GM23248 (cell line): ENCODE results near the gene ACMSD. TPM values are rescaled to one million over a fixed set of nuclear protein-coding genes. Genes with fewer than 3 reads are reported as not detected.

Source experiments
- DNase-seq: peaks from one replicate; pipeline ENCODE4 v3.0.0-alpha.2; 2015
- H2AFZ ChIP-seq: fragments of 200-600 bp; sonication (generic); 2 replicates; pipeline ENCODE4 v1.6.1; 2016; ENCODE audit warnings: antibody characterized with exemption
- H3F3A ChIP-seq: fragments of 200-600 bp; sonication (generic); 2 replicates; pipeline ENCODE4 v1.6.1; 2016; ENCODE audit warnings: mild to moderate bottlenecking, antibody characterized with exemption, mixed run types; ENCODE audit not compliant: insufficient read depth
- H3K27ac ChIP-seq: fragments of 200-600 bp; sonication (generic); 2 replicates; pipeline ENCODE4 v1.5.1; 2016; ENCODE audit warnings: mild to moderate bottlenecking
- H3K27me3 ChIP-seq: fragments of 200-600 bp; sonication (generic); replicated peaks from 2 replicates; pipeline ENCODE4 v1.6.1; 2016; ENCODE audit warnings: mild to moderate bottlenecking; ENCODE audit not compliant: insufficient read depth
- H3K36me3 ChIP-seq: fragments of 200-600 bp; sonication (generic); 2 replicates; pipeline ENCODE4 v1.6.1; 2016; ENCODE audit warnings: low read depth, mild to moderate bottlenecking
- H3K4me1 ChIP-seq: fragments of 200-600 bp; sonication (generic); 2 replicates; pipeline ENCODE4 v1.6.1; 2016; ENCODE audit warnings: mild to moderate bottlenecking; ENCODE audit not compliant: insufficient read depth
- H3K4me2 ChIP-seq: fragments of 200-600 bp; sonication (generic); one replicate; pipeline ENCODE4 v1.6.1; 2016; ENCODE audit warnings: mild to moderate bottlenecking; ENCODE audit not compliant: unreplicated experiment
- H3K4me3 ChIP-seq: fragments of 200-600 bp; sonication (generic); 2 replicates; pipeline ENCODE4 v1.5.1; 2016; ENCODE audit warnings: mild to moderate bottlenecking
- H3K79me2 ChIP-seq: fragments of 200-600 bp; sonication (generic); 2 replicates; pipeline ENCODE4 v1.6.1; 2016; ENCODE audit warnings: mild to moderate bottlenecking; ENCODE audit not compliant: insufficient read depth
- H3K9ac ChIP-seq: fragments of 200-600 bp; sonication (generic); 2 replicates; pipeline ENCODE4 v1.6.1; 2016; ENCODE audit warnings: mild to moderate bottlenecking
- H3K9me2 ChIP-seq: fragments of 200-600 bp; sonication (generic); 2 replicates; pipeline ENCODE4 v1.6.1; 2016; ENCODE audit warnings: mixed run types, mild to moderate bottlenecking, moderate library complexity; ENCODE audit not compliant: insufficient read depth
- H3K9me3 ChIP-seq: fragments of 200-600 bp; sonication (generic); one replicate; pipeline ENCODE4 v1.6.1; 2017; ENCODE audit warnings: low read depth
- H4K20me1 ChIP-seq: fragments of 200-600 bp; sonication (generic); 2 replicates; pipeline ENCODE4 v1.6.0; 2016; ENCODE audit not compliant: insufficient read depth
- EZH2 ChIP-seq: fragments of 200-600 bp; sonication (generic); IDR thresholded peaks from 2 replicates; pipeline ENCODE4 v1.6.1; 2018; ENCODE audit warnings: antibody characterized with exemption, mild to moderate bottlenecking; ENCODE audit not compliant: insufficient read depth, poor library complexity, severe bottlenecking
- EZH2phosphoT487 ChIP-seq: fragments of 200-600 bp; sonication (generic); IDR thresholded peaks from 2 replicates; pipeline ENCODE4 v1.6.1; 2018; ENCODE audit warnings: antibody characterized with exemption, moderate library complexity, mild to moderate bottlenecking, low read depth; ENCODE audit not compliant: insufficient read depth
- WGBS, 2 experiments: methylation state at CpG; one replicate each; pipeline ENCODE4 v1.1.6; 2015 to 2017; ENCODE audit warnings: low lambda C conversion rate in 2 of 2, low coverage in 1 of 2; ENCODE audit errors: missing lambda C conversion rate in 2 of 2; 5-methylcytosine and 5-hydroxymethylcytosine counted together
- in situ Hi-C: fragments of 300-500 bp; cut with MboI; formaldehyde crosslinking; loops from 2 replicates; pipeline ENCODE4 v1.15.0; 2020
- polyA plus RNA-seq: library from polyadenylated mRNA; unstranded; fragments of >200 nt; fragmentation: Nextera tagmentation; extraction: Ambion mirVana; gene quantifications from 2 replicates; pipeline ENCODE4 v1.2.1, GENCODE V29; 2016
- total RNA-seq: library from RNA; depleted of rRNA; stranded (reverse); fragments of >200 nt; shearing (Covaris generic); gene quantifications from 2 replicates; pipeline ENCODE4 v1.2.3, GENCODE V29; 2014

Gene ACMSD
- total and polyA plus RNA-seq, 2 experiments from 2014 or later, result not detected

DNA sequence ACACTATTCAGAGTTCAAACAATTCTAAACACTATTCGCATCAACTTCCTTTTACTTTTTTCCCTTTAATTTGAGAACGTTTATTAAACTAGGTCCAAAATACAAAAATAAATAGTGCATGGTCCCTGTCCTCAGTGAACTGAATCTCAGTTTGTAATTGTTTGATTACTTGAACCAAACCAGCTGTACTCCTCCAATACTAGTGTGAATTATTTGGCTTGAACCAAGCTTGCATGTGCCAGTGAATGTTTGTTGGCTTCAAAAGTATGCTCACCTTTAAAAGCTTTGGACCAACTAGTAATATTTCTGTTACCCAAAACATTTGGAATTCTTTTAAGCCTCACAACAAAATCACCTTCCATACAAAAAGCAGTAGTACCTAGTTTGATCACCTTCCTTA is 95.7 kb downstream of the ACMSD start:
- DNase-seq, result no peak
- in situ Hi-C loops, result no loop called here
- Histone ChIP-seq H3F3A (no peaks in the 10 kb centered on the region), H3K27me3 (no peaks in the 10 kb centered on the region), H3K9me3 (no peaks in the 10 kb centered on the region), H3K4me2 (no peak overlapping the region), H3K27ac (no peak overlapping the region), H4K20me1 (peaks cover 14% of the 10 kb centered on the region; the same call in 1 of the 2 replicates), H3K9me2 (no peaks in the 10 kb centered on the region), H2AFZ (no peak overlapping the region), H3K9ac (no peak overlapping the region), H3K79me2 (peaks cover 100% of the 10 kb centered on the region), H3K4me1 (peaks cover 20% of the 10 kb centered on the region), H3K4me3 (no peak overlapping the region), H3K36me3 (peaks cover 23% of the 10 kb centered on the region)
- WGBS, 2 experiments, result 51 to 54% methylated on average over 2 of the region's 2 CpGs
- TF ChIP-seq EZH2phosphoT487 (no peak), EZH2 (no peak)

GRCh38 chr2:134934641-134935040 is 96.2 kb downstream of the ACMSD start:
- Histone ChIP-seq H3K27me3 (no peaks in the 10 kb centered on the region), H3K4me1 (peaks cover 20% of the 10 kb centered on the region), H3F3A (no peaks in the 10 kb centered on the region), H3K79me2 (peaks cover 98% of the 10 kb centered on the region), H3K9ac (no peak overlapping the region), H3K27ac (no peak overlapping the region; the same call in 1 of the 2 replicates), H3K9me3 (no peaks in the 10 kb centered on the region), H3K4me2 (peak overlapping the region; percentile 0), H3K36me3 (peaks cover 25% of the 10 kb centered on the region), H3K4me3 (no peak overlapping the region), H3K9me2 (no peaks in the 10 kb centered on the region), H2AFZ (no peak overlapping the region), H4K20me1 (peaks cover 14% of the 10 kb centered on the region; the same call in 1 of the 2 replicates)
- DNase-seq, result peak; percentile 13
- in situ Hi-C loops, result no loop called here
- TF ChIP-seq EZH2 (no peak), EZH2phosphoT487 (no peak)
- 8 to 13% methylated on average over 1 of the region's 1 CpG for WGBS, 2 experiments

- TF ChIP-seq EZH2 (no peak), EZH2phosphoT487 (no peak)
- Histone ChIP-seq H3K36me3 (peaks cover 41% of the 10 kb centered on the region), H3K79me2 (peaks cover 96% of the 10 kb centered on the region), H3K9me2 (no peaks in the 10 kb centered on the region), H3F3A (no peaks in the 10 kb centered on the region), H3K4me1 (peaks cover 20% of the 10 kb centered on the region), H3K9ac (no peak overlapping the region), H3K27ac (no peak overlapping the region), H3K4me2 (no peak overlapping the region), H4K20me1 (peaks cover 9% of the 10 kb centered on the region; the same call in 1 of the 2 replicates), H3K9me3 (no peaks in the 10 kb centered on the region), H3K27me3 (no peaks in the 10 kb centered on the region), H3K4me3 (no peak overlapping the region), H2AFZ (no peak overlapping the region)
- in situ Hi-C loops, result no loop called here
- no peak for DNase-seq
- 99% methylated on average over 4 of the region's 4 CpGs for WGBS, 2 experiments
Measured at GRCh38 chr2:134936691-134937090, 98.3 kb downstream of the ACMSD start.

DNA sequence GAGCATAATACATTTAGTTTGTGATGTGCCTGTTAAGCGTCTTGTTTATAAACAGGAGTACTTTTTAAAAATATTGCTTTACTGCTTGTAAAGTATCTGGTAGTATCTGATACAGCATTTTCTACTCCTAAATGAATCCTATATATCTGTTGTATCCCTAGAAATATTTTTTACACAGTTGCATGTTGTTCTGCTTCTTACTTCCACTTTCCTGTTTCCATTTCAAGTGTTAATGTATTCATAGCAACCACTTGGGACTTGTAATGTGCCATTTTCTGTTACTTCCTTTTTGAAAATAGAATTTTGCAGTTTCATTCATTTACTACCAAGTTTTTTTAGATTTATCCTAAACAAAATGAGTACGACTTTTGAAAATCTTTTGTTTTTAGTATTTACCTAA is 105.1 kb downstream of the ACMSD start:
- Histone ChIP-seq H3K36me3 (peaks cover 70% of the 10 kb centered on the region), H3F3A (no peaks in the 10 kb centered on the region), H4K20me1 (no peaks in the 10 kb centered on the region), H3K4me2 (no peak overlapping the region), H3K4me1 (no peaks in the 10 kb centered on the region), H3K27ac (no peak overlapping the region), H3K9ac (no peak overlapping the region), H2AFZ (no peak overlapping the region), H3K79me2 (peaks cover 86% of the 10 kb centered on the region), H3K4me3 (no peak overlapping the region), H3K27me3 (no peaks in the 10 kb centered on the region), H3K9me2 (no peaks in the 10 kb centered on the region), H3K9me3 (no peaks in the 10 kb centered on the region)
- 99 to 100% methylated on average over 2 of the region's 2 CpGs for WGBS, 2 experiments
- in situ Hi-C loops, result no loop called here
- TF ChIP-seq EZH2phosphoT487 (no peak), EZH2 (no peak)
- no peak for DNase-seq

GRCh38 chr2:134944975-134945374 is 106.6 kb downstream of the ACMSD start:
- no peak for DNase-seq
- no peak overlapping the region for H3K9ac ChIP-seq
- H3K27ac ChIP-seq, result no peak overlapping the region
- no peaks in the 10 kb centered on the region for H3K9me2 ChIP-seq
- TF ChIP-seq EZH2phosphoT487 (no peak), EZH2 (no peak)
- no peaks in the 10 kb centered on the region for H4K20me1 ChIP-seq
- H3K79me2 ChIP-seq, result peaks cover 86% of the 10 kb centered on the region
- in situ Hi-C loops, result no loop called here
- H3K4me3 ChIP-seq, result no peak overlapping the region
- H3F3A ChIP-seq, result no peaks in the 10 kb centered on the region
- no peaks in the 10 kb centered on the region for H3K9me3 ChIP-seq
- H3K4me2 ChIP-seq, result no peak overlapping the region
- H2AFZ ChIP-seq, result no peak overlapping the region
- H3K36me3 ChIP-seq, result peaks cover 58% of the 10 kb centered on the region
- H3K27me3 ChIP-seq, result no peaks in the 10 kb centered on the region
- no peaks in the 10 kb centered on the region for H3K4me1 ChIP-seq
- WGBS, 2 experiments, result 94 to 96% methylated on average over 1 of the region's 1 CpG
